Measurements from ENCODE around the gene RALGDS.

Gene RALGDS

GRCh38 chr9:133137451-133138231 lies 16.6 kb upstream of the RALGDS start:
- no peak for TF ChIP-seq ESRRG (CRISPR knock-in tag; IDR thresholded peaks at IDR 0.05)
- no peak for TF ChIP-seq GLIS3 (CRISPR knock-in tag; IDR thresholded peaks at IDR 0.05)
- no peak for TF ChIP-seq RARB (CRISPR knock-in tag; IDR thresholded peaks at IDR 0.05)
- TF ChIP-seq TSHZ2 (CRISPR knock-in tag; IDR thresholded peaks at IDR 0.05), result no peak
- TF ChIP-seq SNAI2 (CRISPR knock-in tag; IDR thresholded peaks at IDR 0.05), result no peak
- no peak for TF ChIP-seq CREB5 (CRISPR knock-in tag; IDR thresholded peaks at IDR 0.05; ENCODE audit: low read depth)
- no peak for TF ChIP-seq ZNF8 (CRISPR knock-in tag; IDR thresholded peaks at IDR 0.05)
- no peak for TF ChIP-seq ZC3H10 (CRISPR knock-in tag; IDR thresholded peaks at IDR 0.05)
- TF ChIP-seq TCF4 (CRISPR knock-in tag; IDR thresholded peaks at IDR 0.05; ENCODE audit: borderline replicate concordance), result no peak
- TF ChIP-seq, protein P1, sequence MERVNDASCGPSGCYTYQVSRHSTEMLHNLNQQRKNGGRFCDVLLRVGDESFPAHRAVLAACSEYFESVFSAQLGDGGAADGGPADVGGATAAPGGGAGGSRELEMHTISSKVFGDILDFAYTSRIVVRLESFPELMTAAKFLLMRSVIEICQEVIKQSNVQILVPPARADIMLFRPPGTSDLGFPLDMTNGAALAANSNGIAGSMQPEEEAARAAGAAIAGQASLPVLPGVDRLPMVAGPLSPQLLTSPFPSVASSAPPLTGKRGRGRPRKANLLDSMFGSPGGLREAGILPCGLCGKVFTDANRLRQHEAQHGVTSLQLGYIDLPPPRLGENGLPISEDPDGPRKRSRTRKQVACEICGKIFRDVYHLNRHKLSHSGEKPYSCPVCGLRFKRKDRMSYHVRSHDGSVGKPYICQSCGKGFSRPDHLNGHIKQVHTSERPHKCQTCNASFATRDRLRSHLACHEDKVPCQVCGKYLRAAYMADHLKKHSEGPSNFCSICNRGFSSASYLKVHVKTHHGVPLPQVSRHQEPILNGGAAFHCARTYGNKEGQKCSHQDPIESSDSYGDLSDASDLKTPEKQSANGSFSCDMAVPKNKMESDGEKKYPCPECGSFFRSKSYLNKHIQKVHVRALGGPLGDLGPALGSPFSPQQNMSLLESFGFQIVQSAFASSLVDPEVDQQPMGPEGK (CRISPR knock-in tag; IDR thresholded peaks at IDR 0.05; ENCODE audit: borderline replicate concordance), result no peak
- no peak for TF ChIP-seq ZFP3 (CRISPR knock-in tag; IDR thresholded peaks at IDR 0.05)
- no peak for ATAC-seq

DNA sequence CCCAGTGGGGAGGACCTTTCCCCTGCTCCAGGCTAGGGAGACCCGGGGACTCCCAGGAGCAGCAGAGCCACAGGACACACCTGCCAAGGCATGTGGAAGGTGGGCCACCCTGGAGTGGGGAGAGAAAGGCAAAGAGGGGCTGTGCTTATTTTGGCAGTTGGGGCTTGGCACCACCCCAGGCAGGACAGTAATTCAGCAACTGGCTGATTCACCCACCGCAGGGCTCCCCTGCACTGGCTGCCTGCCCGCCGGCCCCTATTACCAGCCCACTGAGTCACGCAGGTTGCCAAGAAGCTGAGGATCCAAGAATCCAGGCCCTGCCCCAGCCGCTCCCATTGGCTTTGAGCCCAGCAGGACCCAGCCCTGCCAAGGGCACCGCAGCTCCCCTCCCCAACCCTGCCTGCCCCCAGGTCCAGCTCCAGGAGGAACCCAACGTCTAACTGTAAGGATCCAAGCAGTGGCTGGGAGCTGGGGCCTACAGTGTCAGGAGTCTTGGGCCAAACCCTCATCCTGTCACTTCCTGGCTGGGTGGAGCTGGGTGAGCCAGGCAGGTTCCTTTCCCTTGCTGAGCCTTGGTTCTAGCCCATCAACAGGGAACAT lies 14.2 kb upstream of the RALGDS start:
- peak; percentile 72 for ATAC-seq
- TF ChIP-seq ARNTL (CRISPR knock-in tag; IDR thresholded peaks at IDR 0.05; ENCODE audit: borderline replicate concordance, low read depth) (no peak), TSHZ2 (CRISPR knock-in tag; IDR thresholded peaks at IDR 0.05) (0 out of 2 replicates have a peak, but pooled peaks have one; percentile 22), CREB5 (CRISPR knock-in tag; IDR thresholded peaks at IDR 0.05; ENCODE audit: low read depth) (no peak), PPARA (CRISPR knock-in tag; IDR thresholded peaks at IDR 0.05; ENCODE audit: borderline replicate concordance) (no peak), ZNF565 (CRISPR knock-in tag; conservative IDR thresholded peaks at IDR 0.05; ENCODE audit: low read depth) (no peak), ISL1 (CRISPR knock-in tag; IDR thresholded peaks at IDR 0.05) (no peak), ESRRG (CRISPR knock-in tag; IDR thresholded peaks at IDR 0.05) (no peak), POU6F1 (CRISPR knock-in tag; IDR thresholded peaks at IDR 0.05; ENCODE audit: borderline replicate concordance, low read depth) (no peak), OSR1 (CRISPR knock-in tag; IDR thresholded peaks at IDR 0.05) (no peak), ZFP30 (CRISPR knock-in tag; IDR thresholded peaks at IDR 0.05) (no peak), CSRNP3 (CRISPR knock-in tag; IDR thresholded peaks at IDR 0.05) (no peak), ZNF8 (CRISPR knock-in tag; IDR thresholded peaks at IDR 0.05) (no peak), TOX (CRISPR knock-in tag; IDR thresholded peaks at IDR 0.05; ENCODE audit: borderline replicate concordance) (no peak)
- TF ChIP-seq, protein P1 (CRISPR knock-in tag; IDR thresholded peaks at IDR 0.05; ENCODE audit: borderline replicate concordance), result peak; percentile 68; the same call in 1 of the 2 replicates
